Stimulated activated CD4-positive, alpha-beta T cell treated with anti-CD3 and anti-CD28 coated beads, Interleukin-15, amount 100 ng/mL, for 1 hour (primary cell): ENCODE results near the gene PRR36.

Experiments
- DNase-seq, 2 donors: peaks; one replicate each; pipeline ENCODE4 v3.0.0-alpha.2; 2020; ENCODE audit warnings: low read depth in 1 of 2, low spot score in 1 of 2

Gene PRR36

DNA sequence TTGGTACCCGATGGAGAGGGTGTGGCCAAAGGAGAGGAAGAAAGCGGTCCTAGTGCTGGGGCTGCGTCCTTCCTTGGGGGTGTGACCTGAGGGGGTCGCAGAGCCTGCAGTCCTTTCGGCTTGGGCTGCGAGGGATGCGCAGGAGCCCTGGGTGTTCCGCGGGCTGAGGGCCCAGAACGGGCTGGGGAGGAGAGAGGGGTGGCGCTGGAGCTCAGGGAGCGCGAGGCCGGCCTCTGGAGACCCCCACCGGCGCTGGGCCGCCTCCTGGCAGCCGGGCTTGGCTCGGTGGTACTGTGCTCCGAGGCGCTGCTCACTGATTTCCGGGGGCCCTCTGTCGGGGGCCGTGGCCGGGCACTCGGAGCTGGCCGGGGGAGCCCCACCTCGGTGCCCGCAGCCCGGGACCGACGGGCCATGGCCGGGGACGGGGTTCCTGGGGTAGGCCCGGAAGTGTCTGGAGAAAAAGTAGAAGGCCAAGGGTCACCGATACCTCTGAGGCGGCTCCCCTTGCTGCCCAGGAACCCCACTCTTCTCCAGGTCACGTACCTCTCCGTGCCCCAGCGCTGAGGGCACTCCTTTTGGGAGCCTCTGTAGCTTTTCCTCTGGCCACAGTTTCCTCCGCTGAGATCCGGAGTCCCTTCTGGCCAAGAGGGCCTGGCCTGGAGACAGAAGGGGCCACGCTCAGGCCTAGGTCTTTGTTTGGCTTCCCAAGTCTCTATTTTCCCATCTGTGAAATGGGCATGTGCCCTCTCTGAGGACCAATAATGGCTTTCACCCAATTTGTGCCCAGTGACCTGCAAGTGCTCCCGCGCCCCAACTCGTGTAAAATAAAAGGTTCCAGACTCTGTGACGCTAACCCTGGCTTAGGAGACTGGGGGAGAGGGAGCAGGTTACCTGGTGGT, 1.6 kb downstream of the PRR36 start:
- no peak for DNase-seq

DNA sequence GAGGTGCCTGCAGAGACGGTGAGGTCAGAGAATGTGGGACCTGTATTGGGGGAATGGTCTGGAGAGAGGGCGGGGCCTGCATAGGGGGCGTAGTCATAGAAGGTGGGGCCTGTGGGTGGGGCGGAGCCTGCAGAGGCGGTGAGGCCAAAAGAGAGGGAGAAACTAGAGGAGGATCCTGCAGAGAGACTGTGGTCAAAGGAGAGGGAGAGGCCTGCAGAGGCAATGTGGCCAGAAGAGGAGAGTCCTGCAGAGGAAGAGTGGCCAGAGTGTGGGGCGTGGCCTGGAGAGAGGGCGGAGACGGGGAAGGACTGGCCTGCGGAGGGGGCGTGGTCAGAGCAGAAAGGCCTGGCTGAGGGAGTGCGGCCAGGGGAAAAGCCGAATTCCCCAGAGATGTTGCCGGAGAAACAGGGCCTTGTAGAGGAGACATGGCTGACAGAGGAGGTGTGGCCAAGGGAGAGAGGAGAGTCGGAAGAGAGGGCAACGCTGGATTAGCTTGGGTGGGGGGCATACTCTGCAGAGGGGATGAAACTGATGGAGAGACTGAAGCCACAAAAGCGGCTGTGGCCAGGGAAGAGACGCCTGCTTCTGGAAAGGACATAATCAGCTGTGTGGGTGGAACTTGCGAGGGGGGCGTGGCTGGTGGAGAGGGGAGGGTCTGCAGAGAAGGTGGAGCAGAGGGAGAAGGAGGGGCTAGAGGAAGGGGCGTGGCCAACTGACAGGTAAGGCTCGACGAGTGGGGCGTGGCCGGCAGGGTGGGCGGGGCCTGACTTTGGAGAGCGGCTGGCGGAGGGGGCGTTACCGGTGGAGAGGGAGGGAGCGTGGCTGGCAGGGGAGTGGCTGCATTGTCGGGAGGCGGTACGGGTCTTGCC, 2.5 kb downstream of the PRR36 start:
- DNase-seq = peak; percentile 62 to 63

DNA sequence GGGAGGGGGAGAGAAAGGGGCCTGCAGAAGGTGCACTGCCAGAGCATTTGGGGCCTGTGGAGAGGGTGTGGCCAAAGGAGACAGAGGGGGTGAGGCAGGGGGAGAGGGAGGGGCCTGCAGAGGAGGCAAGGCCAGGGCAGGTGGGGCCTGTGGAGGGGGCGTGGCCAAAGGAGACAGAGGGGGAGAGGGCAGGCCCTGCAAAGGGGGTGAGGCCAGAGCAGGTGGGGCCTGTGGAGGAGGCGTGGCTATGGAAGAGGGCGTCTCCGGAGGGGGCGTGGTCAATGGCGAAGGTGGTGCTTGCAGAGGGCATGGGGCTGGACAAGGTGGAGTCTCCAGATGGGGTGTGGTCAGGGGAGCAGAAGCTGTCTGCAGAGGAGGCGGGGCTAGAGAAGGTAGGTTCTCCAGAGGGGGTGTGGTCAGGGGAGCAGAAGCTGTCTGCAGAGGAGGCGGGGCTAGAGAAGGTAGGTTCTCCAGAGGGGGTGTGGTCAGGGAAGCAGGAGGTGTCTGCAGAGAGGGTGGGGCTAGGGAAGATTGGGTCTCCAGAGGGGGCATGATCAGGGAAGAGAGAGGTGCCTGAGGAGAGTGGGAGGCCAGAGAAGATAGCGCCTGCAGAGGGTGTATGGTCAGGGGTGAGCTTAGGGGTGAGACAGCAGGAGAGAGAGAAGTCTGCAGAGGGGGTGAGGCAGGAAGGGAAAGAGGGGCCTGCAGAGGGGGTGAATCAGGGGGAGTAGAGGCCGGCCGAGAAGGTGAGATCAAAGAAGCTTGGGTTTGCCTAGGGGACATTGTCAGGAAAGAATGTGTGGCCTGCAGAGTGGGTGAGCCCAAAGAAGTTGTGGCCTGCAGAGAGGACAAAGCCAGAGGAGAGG, 3.4 kb downstream of the PRR36 start:
- no peak for DNase-seq

DNA sequence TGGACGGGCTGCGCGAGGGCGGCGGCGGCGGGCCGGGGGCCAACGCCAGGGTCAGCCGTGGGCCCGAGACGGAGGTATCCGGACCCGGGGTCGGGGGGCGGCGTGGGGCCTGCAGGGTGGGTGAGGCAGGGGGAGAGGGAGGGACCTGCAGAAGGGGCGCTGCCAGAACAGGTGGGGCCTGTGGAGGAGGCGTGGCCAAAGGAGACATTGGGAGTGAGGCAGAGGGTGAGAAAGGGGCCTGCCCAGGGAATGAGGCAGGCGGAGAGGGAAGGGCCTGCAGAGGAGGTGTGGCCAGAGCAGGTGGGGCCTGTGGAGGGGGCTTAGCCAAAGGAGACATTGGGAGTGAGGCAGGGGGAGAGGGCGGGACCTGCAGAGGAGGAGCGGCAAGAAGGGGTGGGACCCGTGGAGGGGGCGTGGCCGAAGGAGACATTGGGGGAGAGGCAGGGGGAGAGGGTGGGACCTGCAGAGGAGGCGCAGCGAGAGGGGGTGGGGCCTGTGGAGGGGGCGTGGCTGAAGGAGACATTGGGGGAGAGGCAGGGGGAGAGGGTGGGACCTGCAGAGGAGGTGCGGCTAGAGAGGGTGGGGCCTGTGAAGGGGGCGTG, 4.2 kb downstream of the PRR36 start:
- no peak for DNase-seq

DNA sequence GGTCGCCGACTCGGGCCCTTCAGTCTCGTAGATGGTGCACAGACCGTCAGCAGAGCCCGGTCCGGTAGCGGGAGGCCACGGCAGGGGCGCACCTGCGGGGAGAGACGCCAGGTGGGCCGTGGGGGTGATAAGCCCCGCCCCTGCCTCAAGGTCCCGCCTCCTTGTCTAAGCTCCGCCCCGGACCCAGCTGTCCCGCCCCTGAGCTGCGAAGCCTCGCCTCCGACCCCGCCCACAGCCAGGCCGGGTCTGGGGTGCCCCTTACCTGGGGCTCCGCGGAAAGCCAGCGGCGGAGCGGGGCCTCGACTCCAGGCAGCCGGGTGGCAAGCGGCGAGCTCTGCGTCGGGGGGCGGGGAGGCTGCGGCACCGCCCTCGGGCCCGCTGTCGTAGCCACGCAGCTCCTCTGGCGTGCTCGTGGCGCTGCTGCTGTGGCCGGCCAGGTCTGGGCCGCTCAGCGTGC, 4.7 kb downstream of the PRR36 start:
- peak; percentile 75 to 78 for DNase-seq

DNA sequence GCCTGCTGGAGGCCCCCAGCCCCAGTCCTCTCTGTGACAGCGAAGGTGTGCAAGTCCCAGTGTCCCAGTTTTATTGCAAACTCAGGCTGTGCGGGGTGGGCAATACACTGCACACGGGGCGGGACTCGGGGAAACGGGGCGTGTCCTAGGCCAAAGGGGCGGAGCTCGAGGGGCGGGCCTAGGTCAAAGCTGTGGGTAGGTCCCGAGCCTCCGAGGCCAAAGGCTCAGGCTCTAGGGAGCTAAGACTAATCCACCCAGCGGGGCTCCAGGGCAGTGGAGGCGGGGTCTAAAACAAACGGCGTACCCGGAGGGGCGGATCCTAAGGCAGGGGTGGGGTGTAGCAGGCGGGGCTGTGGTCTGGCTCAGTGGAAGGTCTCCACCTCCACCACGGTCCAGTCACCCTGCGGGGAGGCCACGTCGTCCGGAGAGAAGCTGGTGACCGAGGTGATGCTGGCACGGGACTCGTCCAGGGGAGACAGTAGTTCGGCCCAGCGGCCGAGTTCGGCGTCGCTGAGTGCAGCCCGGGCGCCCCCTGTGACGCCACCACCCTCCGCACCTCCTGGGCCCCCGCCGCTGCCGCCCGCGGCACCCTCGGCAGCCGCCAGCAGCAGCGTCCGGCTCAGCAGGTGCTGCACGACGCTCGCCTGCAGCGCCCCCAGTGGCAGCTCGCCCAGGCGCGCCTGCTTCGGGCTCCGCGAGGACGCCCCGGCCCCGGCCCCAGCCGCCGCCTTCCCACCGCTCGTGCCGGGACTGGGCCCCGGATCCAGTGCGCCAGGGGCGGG, 5.3 kb downstream of the PRR36 start:
- peak; percentile 71 to 77 for DNase-seq

DNA sequence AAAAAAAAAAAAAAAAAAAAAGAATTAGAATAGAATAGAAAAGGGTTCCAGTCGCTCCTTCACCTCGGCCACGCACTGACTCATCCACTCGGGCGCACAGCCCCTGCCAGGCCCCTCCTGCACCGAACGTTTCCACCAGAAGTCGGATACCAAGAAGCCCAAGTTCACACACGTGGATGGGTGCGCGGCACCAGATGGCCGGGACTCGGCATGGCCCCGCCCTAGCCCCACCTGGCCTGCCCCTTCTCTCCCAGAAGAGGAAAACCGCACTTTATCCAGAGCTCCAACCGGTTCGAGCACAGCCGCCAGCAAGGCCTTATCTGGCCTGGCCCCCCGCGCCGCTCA, 5.9 kb downstream of the PRR36 start:
- DNase-seq = no peak

DNA sequence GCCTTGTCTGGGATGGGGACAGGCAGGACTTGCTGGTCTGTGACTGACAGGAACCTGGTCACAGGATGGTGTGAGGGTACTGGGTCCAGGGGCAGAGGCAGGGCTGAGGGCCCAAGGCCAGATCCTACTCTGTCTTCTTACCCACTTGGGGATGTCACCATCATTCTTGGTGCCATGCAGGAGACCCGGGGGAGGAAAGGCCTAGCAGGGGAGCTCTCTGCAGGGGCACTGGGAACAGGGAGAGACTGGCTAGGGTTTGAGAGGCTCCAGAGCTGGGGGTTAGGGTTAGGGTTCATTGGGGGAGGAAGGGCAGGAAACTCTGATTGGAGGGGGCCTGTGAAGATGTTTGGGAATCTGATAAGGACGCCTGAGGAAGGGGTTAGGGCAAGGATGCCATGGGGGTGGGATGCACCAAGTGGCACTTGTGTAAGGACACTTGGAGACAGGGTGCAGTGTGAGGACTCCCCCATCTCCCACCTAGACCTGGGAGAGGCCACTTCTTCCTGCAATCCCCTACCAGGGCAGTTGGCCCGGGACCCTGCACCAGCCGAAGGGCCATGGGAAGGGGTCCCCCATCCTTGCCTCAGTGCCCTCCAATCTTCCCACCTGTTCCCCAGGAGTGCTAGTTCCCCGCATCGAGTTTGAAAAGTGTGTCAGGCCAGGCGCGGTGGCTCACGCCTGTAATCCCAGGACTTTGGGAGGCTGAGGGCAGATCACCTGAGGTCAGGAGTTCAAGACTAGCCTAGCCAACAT, 6.9 kb downstream of the PRR36 start:
- DNase-seq = no peak

DNA sequence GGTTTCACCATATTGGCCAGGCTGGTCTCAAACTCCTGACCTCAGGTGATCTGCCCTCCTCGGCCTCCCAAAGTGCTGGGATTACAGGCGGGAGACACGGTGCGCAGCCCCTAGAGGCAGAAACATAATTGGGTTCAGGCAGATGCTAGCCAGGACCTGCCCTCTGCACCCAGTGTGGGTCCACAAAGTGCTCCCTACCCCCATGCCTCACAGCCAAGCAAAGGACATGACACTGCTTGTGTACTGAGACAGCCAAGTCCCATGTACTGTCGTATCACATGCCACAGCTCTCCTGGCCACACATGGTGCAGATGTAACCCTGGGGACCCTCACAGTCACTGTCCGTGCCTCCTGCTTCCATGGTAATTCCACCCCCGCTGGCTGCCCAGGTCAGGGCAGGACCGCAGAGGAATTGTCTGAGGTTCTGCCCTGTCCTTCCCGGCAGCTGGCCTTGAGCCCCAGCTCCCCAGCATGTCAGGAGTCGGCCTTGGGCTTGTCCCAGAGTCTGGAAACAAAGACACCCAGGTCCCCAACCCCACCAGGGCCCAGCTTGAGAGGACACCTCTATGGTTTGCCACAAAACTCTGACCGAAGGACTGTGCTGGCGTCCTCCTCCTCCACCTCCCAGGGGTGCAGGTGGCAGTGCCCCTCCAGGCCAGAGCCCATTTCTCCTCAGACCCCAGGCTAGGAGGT, 7.6 kb downstream of the PRR36 start:
- DNase-seq = no peak

DNA sequence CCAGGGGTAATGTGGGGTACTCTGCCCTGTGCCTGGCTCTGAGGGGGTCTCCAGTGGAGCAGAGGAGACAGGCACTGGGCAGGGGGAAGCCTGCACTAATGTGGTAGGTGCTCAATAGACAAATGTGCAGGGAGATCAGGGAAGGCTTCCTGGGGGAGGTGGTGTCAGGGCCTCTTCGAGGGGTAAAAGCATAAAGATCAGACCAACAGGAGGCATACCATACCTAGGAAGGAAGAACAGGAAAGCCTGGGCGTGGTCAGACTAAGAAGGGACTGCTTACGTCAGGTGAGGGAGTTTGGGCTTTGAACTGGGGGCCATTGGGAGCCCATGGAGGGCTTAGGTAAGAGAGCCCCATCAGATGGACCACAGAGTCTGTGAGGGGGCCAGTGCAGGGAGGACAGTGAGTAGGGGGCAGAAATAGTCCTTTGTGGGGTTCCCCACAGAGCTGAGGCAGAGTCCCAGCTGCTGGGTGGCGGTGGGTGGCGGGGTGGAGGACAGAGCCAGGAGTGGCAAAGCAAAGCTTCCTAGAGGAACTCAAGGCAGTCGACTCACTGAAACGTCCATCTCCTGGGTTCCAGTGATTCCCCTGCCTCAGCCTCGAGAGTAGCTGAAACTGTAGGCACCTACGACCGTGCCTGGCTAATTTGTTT, 8.8 kb downstream of the PRR36 start:
- DNase-seq = no peak

DNA sequence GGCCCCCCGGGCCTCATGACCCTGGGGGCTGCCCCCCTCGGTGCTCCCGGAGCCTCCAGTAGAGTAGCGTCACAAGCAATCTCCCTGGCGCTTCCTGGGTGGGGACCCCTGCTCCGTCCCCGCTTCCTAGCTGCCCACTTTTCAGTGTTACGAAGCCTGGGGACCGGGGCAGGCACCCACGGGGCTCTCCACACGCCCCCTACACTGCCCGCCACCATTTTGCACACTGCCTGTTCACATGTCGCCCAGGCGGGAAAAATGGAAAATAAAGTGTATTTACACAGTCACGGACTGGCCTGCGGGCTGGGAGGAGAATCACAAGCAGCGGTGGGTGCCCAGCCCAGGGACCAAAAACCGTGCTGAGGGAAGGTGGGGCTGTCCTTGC, 9.5 kb downstream of the PRR36 start:
- DNase-seq = no peak

DNA sequence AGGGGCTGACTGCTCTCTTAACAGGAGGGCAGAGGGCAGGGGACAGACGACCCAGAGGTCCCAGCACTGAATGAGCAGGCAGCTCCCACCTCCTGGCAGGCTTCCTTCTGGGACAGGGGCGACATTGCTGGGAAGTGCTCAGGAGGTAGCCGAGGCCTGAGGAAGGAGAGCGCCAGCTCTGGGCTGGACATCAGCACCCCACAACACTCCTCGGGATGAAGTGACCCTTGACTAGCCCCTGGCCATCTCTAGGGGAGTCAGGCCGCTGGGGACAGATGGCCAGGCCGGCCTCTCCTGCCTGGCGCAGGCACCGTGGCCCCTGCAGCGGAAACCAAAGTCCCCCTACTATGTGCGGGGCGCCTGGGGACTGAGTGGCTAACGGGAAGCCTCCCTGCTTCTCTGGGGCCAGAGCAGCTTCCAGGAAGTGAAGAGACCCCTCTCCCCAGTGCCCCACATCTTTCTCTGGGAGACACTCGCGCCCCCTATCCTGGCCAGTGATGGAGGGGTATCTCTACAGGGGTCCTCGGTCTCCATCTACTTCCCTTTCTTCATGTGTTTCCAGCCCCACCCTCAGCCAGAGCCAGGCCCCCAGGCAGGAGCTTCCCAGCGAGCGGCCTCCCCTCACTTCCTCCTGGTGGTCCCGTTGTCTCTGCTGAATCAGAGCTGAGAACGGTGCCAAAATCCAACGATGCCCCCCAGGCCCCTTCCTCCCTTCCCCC, 10.1 kb downstream of the PRR36 start:
- no peak for DNase-seq

DNA sequence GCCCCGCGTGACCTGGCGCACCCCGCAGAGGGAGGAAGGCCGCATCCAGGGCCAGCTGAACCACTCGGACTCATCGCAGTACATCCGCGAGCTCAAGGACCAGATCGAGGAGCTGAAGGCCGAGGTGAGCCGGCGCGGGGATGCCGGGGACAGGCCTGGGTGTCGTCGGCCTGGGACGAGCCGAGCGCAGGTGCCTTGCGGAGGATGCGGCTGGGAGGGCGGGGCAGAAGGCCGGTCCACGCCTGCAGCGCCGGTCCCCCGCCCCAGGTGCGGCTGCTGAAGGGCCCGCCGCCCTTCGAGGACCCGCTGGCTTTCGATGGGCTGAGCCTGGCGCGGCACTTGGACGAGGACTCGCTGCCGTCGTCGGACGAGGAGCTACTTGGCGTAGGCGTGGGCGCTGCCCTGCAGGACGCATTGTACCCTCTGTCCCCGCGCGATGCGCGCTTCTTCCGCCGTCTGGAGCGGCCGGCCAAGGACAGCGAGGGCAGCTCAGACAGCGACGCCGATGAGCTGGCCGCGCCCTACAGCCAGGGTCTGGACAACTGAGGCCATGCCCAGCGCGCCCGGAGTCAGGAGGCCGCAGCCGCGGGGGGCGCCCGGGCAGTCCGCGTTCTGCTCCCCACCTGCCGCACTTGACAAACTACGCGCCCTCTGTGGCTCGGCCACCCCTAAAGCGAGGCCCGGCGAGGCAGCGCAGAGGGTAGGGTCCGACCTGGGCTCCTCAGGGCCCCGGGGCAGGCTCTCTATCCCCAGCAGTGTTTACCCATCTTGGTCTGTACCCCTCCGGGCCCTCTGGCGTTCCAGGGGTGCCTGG, 10.8 kb downstream of the PRR36 start:
- DNase-seq = no peak

DNA sequence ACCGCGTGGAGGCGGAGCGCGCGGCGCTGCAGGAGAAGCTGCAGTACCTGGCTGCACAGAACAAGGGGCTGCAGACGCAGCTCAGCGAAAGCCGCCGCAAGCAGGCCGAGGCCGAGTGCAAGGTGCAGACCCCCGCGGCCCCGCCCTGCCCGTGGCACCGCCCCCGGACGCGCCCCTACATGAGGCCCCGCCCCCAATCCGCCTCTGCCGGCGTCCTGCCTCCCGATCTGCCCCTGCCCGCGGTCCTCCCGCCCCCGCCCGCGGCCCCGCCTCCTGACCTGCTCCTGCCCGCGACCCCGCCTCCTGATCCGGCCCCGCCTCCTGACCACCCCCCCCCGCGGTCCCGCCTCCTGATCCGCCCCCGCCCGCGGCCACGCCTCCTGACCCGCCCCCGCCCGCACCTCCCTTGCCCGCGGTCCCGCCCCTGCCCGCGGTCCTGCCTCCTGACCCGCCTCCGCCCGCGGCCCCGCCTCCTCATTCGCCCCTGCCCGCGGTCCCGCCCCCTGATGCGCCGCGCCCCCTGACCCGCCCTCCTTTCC, 11.7 kb downstream of the PRR36 start:
- DNase-seq = peak; percentile 56 to 60

DNA sequence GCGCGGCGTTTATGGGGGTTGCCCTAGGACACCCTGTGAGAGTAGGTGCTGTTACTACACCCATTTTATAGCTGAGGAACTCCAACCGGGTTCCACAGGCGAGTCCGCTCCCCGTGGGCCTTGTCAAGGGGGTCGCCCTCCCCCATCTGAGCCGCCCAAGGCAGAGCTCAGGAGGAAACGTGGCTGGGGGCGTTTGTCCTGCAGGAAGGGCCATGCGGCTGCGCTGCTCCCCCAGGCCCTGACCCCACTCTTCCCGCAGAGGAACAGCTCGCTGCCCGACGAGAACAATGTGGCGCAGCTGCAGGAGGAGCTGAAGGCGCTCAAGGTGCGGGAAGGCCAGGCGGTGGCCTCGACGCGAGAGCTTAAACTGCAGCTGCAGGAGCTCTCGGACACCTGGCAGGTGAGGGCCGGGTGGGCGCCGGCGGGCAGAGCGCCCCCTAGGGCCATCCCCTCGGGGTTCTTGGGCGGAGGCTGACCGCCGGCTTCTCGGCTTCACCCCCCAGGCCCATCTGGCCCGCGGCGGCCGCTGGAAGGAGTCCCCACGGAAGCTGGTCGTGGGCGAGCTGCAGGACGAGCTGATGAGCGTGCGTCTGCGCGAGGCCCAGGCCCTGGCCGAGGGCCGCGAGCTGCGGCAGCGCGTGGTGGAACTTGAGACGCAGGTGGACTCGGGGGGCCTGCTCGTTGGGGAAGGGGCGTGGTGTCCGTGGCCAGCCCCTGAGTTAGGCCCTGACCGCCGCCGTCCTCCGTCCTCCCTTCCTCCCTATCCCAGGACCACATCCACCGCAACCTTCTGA, 12.4 kb downstream of the PRR36 start:
- no peak for DNase-seq
